Liver (tissue), 9 donors: ENCODE data around the gene MID1. TPM values are rescaled to one million over a fixed set of nuclear protein-coding genes. Genes with fewer than 3 reads are reported as not detected.

Experiments used
- DNase-seq: peaks from one replicate; pipeline ENCODE4 v3.0.0-alpha.2; 2017; ENCODE audit warnings: low spot score
- H3K27ac ChIP-seq, 2 donors: one replicate each; pipeline ENCODE4 v1.7.0; 2013; ENCODE audit warnings: inconsistent platforms in 2 of 2, low read length in 2 of 2, control low read depth in 1 of 2, low read depth in 1 of 2, mild to moderate bottlenecking in 1 of 2
- H3K27me3 ChIP-seq, 4 donors: one replicate each; pipeline versions ENCODE4 v1.6.1 to v1.7.0; 2013; ENCODE audit warnings: low read length in 3 of 4, inconsistent platforms in 1 of 4, mild to moderate bottlenecking in 1 of 4, moderate library complexity in 1 of 4; ENCODE audit not compliant: control insufficient read depth in 4 of 4, insufficient read depth in 4 of 4
- H3K36me3 ChIP-seq, 4 donors: one replicate each; pipeline versions ENCODE4 v1.6.1 to v1.7.0; 2013; ENCODE audit warnings: low read length in 3 of 4, mild to moderate bottlenecking in 3 of 4, low read depth in 1 of 4, moderate library complexity in 1 of 4; ENCODE audit not compliant: control insufficient read depth in 4 of 4, insufficient read depth in 3 of 4
- H3K4me1 ChIP-seq, 4 donors: one replicate each; pipeline versions ENCODE4 v1.6.1 to v1.7.0; 2013; ENCODE audit warnings: low read length in 3 of 4, mild to moderate bottlenecking in 3 of 4, moderate library complexity in 1 of 4; ENCODE audit not compliant: control insufficient read depth in 4 of 4, insufficient read depth in 4 of 4
- H3K4me3 ChIP-seq, 3 donors: one replicate each; pipeline versions ENCODE4 v1.6.1 to v1.7.0; 2013; ENCODE audit warnings: low read length in 3 of 3, control low read depth in 1 of 3, low read depth in 1 of 3, mild to moderate bottlenecking in 1 of 3
- H3K9ac ChIP-seq, 2 donors: one replicate each; pipeline ENCODE4 v1.7.0; 2013; ENCODE audit warnings: low read length in 2 of 2, mild to moderate bottlenecking in 2 of 2, moderate library complexity in 2 of 2, control low read depth in 1 of 2, low read depth in 1 of 2
- H3K9me3 ChIP-seq, 4 donors: one replicate each; pipeline versions ENCODE4 v1.6.1 to v1.7.0; 2013; ENCODE audit warnings: low read length in 3 of 4; ENCODE audit not compliant: control insufficient read depth in 4 of 4
- EGR1 ChIP-seq, 2 donors: IDR thresholded peaks; 2 replicates each; pipeline ENCODE4 v1.6.1; 2016 to 2018; ENCODE audit warnings: antibody characterized with exemption in 2 of 2, low read depth in 2 of 2
- FOXA1 ChIP-seq: IDR thresholded peaks from 2 replicates; pipeline ENCODE4 v1.6.1; 2016; ENCODE audit warnings: antibody characterized with exemption
- FOXA2 ChIP-seq: IDR thresholded peaks from 2 replicates; pipeline ENCODE4 v1.6.1; 2016; ENCODE audit warnings: antibody characterized with exemption
- GABPA ChIP-seq, 2 donors: IDR thresholded peaks in 1 of 2; conservative IDR thresholded peaks in 1 of 2; 2 replicates each; pipeline ENCODE4 v1.6.1; 2016; ENCODE audit warnings: antibody characterized with exemption in 2 of 2, mild to moderate bottlenecking in 1 of 2, moderate library complexity in 1 of 2
- HNF4A ChIP-seq, 2 donors: conservative IDR thresholded peaks; 2 replicates each; pipeline ENCODE4 v1.6.1; 2016; ENCODE audit warnings: antibody characterized with exemption in 2 of 2, mild to moderate bottlenecking in 2 of 2
- HNF4G ChIP-seq: IDR thresholded peaks from 2 replicates; pipeline ENCODE4 v1.6.1; 2016; ENCODE audit warnings: antibody characterized with exemption
- JUND ChIP-seq, 2 donors: IDR thresholded peaks; 2 replicates each; pipeline ENCODE4 v1.6.1; 2016; ENCODE audit warnings: antibody characterized with exemption in 2 of 2
- NR2F2 ChIP-seq: IDR thresholded peaks from 2 replicates; pipeline ENCODE4 v1.6.1; 2016; ENCODE audit warnings: antibody characterized with exemption
- RAD21 ChIP-seq, 2 donors: IDR thresholded peaks; 2 replicates each; pipeline ENCODE4 v1.6.1; 2016; ENCODE audit warnings: antibody characterized with exemption in 2 of 2, mild to moderate bottlenecking in 2 of 2
- RXRA ChIP-seq, 2 donors: IDR thresholded peaks; 2 replicates each; pipeline ENCODE4 v1.6.1; 2017 to 2018; ENCODE audit warnings: antibody characterized with exemption in 2 of 2, mild to moderate bottlenecking in 1 of 2
- SP1 ChIP-seq: IDR thresholded peaks from 2 replicates; pipeline ENCODE4 v1.6.1; 2018; ENCODE audit warnings: antibody characterized with exemption, mild to moderate bottlenecking
- TAF1 ChIP-seq: conservative IDR thresholded peaks from 2 replicates; pipeline ENCODE4 v1.6.1; 2016; ENCODE audit warnings: antibody characterized with exemption, mild to moderate bottlenecking
- YY1 ChIP-seq: IDR thresholded peaks from 2 replicates; pipeline ENCODE4 v1.6.1; 2016; ENCODE audit warnings: antibody characterized with exemption, mild to moderate bottlenecking
- ZBTB33 ChIP-seq: IDR thresholded peaks from 2 replicates; pipeline ENCODE4 v1.6.1; 2016; ENCODE audit warnings: antibody characterized with exemption
- WGBS: extraction: QIAGEN DNeasy Blood & Tissue Kit; methylation state at CpG from one replicate; pipeline ENCODE4 v1.1.7; 2013; 5-methylcytosine and 5-hydroxymethylcytosine counted together
- polyA plus RNA-seq, 2 donors: library from polyadenylated mRNA; stranded (reverse) in 1 of 2; unstranded in 1 of 2; fragments of 200-250 nt in 1 of 2; fragments of >200 nt in 1 of 2; fragmentation: Nextera tagmentation in 1 of 2; extraction: Ambion mirVana in 1 of 2; gene quantifications; one replicate each; pipeline versions ENCODE4 v1.2.1 to v1.2.3, GENCODE V29; 2013 to 2015
- total RNA-seq, 2 donors: library from RNA; depleted of rRNA; stranded (reverse); fragments of >200 nt; gene quantifications; one replicate each; pipeline ENCODE4 v1.2.3, GENCODE V29; 2014
- TF ChIP-seq, protein P1 (sequence below): IDR thresholded peaks from 2 replicates; pipeline ENCODE4 v1.6.1; 2016; ENCODE audit warnings: antibody characterized with exemption, mild to moderate bottlenecking
- TF ChIP-seq, protein P2 (sequence below): IDR thresholded peaks from 2 replicates; pipeline ENCODE4 v1.6.1; 2016; ENCODE audit warnings: antibody characterized with exemption
- TF ChIP-seq, protein P3 (sequence below): IDR thresholded peaks from 2 replicates; pipeline ENCODE4 v1.6.1; 2016; ENCODE audit warnings: antibody characterized with exemption
- TF ChIP-seq, protein P4 (sequence below): fragments of 150-350 bp; IDR thresholded peaks from 2 replicates; pipeline ENCODE4 v1.5.1; 2017; ENCODE audit warnings: improper control_type of control experiment, low read depth, low read length; ENCODE audit not compliant: missing input control
- donor health status: healthy.
- donor health status: healthy.
- donor health status: healthy.
- donor health status: healthy.
- donor health status: healthy.

MID1 gene
- total and polyA plus RNA-seq, 4 donors: 1.8 to 7.9 (median 4.2) TPM

- H3K4me1 ChIP-seq: no peaks in the 10 kb centered on the region
- WGBS: 53% methylated on average over 12 of the region's 12 CpGs
- H3K27me3 ChIP-seq: no peaks in the 10 kb centered on the region
- no peak for DNase-seq
- H3K36me3 ChIP-seq: no peaks in the 10 kb centered on the region
- no peak overlapping the region for H3K4me3 ChIP-seq
- no peaks in the 10 kb centered on the region for H3K9me3 ChIP-seq
- H3K27ac ChIP-seq: peak overlapping the region in 1 of 2 donors; percentile 25
- no peak overlapping the region for H3K9ac ChIP-seq
- no peak for TF ChIP-seq EGR1 (IDR thresholded peaks at IDR 0.05; ENCODE audit: low read depth in 2 of 2)
- TF ChIP-seq YY1: no peak
- TF ChIP-seq, protein P1, sequence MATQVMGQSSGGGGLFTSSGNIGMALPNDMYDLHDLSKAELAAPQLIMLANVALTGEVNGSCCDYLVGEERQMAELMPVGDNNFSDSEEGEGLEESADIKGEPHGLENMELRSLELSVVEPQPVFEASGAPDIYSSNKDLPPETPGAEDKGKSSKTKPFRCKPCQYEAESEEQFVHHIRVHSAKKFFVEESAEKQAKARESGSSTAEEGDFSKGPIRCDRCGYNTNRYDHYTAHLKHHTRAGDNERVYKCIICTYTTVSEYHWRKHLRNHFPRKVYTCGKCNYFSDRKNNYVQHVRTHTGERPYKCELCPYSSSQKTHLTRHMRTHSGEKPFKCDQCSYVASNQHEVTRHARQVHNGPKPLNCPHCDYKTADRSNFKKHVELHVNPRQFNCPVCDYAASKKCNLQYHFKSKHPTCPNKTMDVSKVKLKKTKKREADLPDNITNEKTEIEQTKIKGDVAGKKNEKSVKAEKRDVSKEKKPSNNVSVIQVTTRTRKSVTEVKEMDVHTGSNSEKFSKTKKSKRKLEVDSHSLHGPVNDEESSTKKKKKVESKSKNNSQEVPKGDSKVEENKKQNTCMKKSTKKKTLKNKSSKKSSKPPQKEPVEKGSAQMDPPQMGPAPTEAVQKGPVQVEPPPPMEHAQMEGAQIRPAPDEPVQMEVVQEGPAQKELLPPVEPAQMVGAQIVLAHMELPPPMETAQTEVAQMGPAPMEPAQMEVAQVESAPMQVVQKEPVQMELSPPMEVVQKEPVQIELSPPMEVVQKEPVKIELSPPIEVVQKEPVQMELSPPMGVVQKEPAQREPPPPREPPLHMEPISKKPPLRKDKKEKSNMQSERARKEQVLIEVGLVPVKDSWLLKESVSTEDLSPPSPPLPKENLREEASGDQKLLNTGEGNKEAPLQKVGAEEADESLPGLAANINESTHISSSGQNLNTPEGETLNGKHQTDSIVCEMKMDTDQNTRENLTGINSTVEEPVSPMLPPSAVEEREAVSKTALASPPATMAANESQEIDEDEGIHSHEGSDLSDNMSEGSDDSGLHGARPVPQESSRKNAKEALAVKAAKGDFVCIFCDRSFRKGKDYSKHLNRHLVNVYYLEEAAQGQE: peak; percentile 19
- TF ChIP-seq, protein P2, sequence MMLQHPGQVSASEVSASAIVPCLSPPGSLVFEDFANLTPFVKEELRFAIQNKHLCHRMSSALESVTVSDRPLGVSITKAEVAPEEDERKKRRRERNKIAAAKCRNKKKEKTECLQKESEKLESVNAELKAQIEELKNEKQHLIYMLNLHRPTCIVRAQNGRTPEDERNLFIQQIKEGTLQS: peak; percentile 34
- no peak for TF ChIP-seq JUND (IDR thresholded peaks at IDR 0.05)
- TF ChIP-seq HNF4A (conservative IDR thresholded peaks at IDR 0.05): peak in 1 of 2 donors; percentile 37
- no peak for TF ChIP-seq HNF4G
- no peak for TF ChIP-seq RAD21 (IDR thresholded peaks at IDR 0.05)
- TF ChIP-seq SP1: peak; percentile 61
- TF ChIP-seq, protein P3, sequence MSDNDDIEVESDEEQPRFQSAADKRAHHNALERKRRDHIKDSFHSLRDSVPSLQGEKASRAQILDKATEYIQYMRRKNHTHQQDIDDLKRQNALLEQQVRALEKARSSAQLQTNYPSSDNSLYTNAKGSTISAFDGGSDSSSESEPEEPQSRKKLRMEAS: no peak
- TF ChIP-seq, protein P4, sequence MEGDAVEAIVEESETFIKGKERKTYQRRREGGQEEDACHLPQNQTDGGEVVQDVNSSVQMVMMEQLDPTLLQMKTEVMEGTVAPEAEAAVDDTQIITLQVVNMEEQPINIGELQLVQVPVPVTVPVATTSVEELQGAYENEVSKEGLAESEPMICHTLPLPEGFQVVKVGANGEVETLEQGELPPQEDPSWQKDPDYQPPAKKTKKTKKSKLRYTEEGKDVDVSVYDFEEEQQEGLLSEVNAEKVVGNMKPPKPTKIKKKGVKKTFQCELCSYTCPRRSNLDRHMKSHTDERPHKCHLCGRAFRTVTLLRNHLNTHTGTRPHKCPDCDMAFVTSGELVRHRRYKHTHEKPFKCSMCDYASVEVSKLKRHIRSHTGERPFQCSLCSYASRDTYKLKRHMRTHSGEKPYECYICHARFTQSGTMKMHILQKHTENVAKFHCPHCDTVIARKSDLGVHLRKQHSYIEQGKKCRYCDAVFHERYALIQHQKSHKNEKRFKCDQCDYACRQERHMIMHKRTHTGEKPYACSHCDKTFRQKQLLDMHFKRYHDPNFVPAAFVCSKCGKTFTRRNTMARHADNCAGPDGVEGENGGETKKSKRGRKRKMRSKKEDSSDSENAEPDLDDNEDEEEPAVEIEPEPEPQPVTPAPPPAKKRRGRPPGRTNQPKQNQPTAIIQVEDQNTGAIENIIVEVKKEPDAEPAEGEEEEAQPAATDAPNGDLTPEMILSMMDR: no peak
- TF ChIP-seq GABPA (IDR thresholded peaks at IDR 0.05 in 1 of 2, conservative IDR thresholded peaks at IDR 0.05 in 1 of 2): no peak
- TF ChIP-seq ZBTB33: peak; percentile 16
- no peak for TF ChIP-seq NR2F2
- no peak for TF ChIP-seq FOXA2
- no peak for TF ChIP-seq TAF1
- TF ChIP-seq FOXA1: no peak
- peak; percentile 28 to 50 for TF ChIP-seq RXRA (IDR thresholded peaks at IDR 0.05)
These were observed 41.0 kb downstream of the MID1 start for GRCh38 chrX:10579112-10580011.
